GM12875 (cell line): ENCODE measurements around the gene HIRA.

Experiments used
- H3K4me3 ChIP-seq: one replicate; pipeline ENCODE4 v1.5.1; 2011; ENCODE audit warnings: low read depth, low read length, control low read depth
- CTCF ChIP-seq: IDR thresholded peaks from 2 replicates; pipeline ENCODE4 v1.5.1; 2011; ENCODE audit warnings: low read depth, mild to moderate bottlenecking, control low read depth, inconsistent platforms, low read length, moderate library complexity, borderline replicate concordance; ENCODE audit not compliant: insufficient read depth

The HIRA gene

GRCh38 chr22:19394274-19395050, 37.1 kb downstream of the HIRA start:
- no peak for TF ChIP-seq CTCF
- no peak overlapping the region for H3K4me3 ChIP-seq

- TF ChIP-seq CTCF: no peak
- no peak overlapping the region for H3K4me3 ChIP-seq
Measured at GRCh38 chr22:19393704-19394103, 37.8 kb downstream of the HIRA start.

- TF ChIP-seq CTCF: no peak
- H3K4me3 ChIP-seq: no peak overlapping the region
Measured at GRCh38 chr22:19387575-19387974, 44.0 kb downstream of the HIRA start.

GRCh38 chr22:19387038-19387437, 44.5 kb downstream of the HIRA start:
- no peak for TF ChIP-seq CTCF
- H3K4me3 ChIP-seq: no peak overlapping the region

GRCh38 chr22:19386248-19386647, 45.3 kb downstream of the HIRA start:
- TF ChIP-seq CTCF: no peak
- H3K4me3 ChIP-seq: no peak overlapping the region

GRCh38 chr22:19385221-19385906, 46.2 kb downstream of the HIRA start:
- no peak overlapping the region for H3K4me3 ChIP-seq
- no peak for TF ChIP-seq CTCF

- no peak for TF ChIP-seq CTCF
- no peak overlapping the region for H3K4me3 ChIP-seq
Measured at GRCh38 chr22:19383292-19383691, 48.2 kb downstream of the HIRA start.
